HG02973 (cell line): ENCODE data around the gene FAAP20.

Experiments
- ATAC-seq: cut with Tn5 transposase; IDR thresholded peaks from one replicate; pipeline ENCODE4 v1.9.1; 2021; ENCODE audit warnings: moderate library complexity; ENCODE audit not compliant: unreplicated experiment

FAAP20 gene

GRCh38 chr1:2180297-2181245 is 14.0 kb downstream of the FAAP20 start:
- no peak for ATAC-seq

- ATAC-seq = no peak
These were observed 15.1 kb downstream of the FAAP20 start for GRCh38 chr1:2179283-2180013.

- ATAC-seq = no peak
These were observed 15.7 kb downstream of the FAAP20 start for GRCh38 chr1:2178875-2179274.

GRCh38 chr1:2177946-2178538 is 16.5 kb downstream of the FAAP20 start:
- ATAC-seq = no peak

- no peak for ATAC-seq
These were observed 17.0 kb downstream of the FAAP20 start for GRCh38 chr1:2177541-2177940.

- ATAC-seq = no peak
These were observed 18.0 kb downstream of the FAAP20 start for GRCh38 chr1:2176615-2177014.

GRCh38 chr1:2175681-2176454 is 18.7 kb downstream of the FAAP20 start:
- no peak for ATAC-seq

GRCh38 chr1:2175055-2175414 is 19.5 kb downstream of the FAAP20 start:
- ATAC-seq = no peak

- ATAC-seq = no peak
These were observed 20.1 kb downstream of the FAAP20 start for GRCh38 chr1:2174348-2175054.

GRCh38 chr1:2173546-2174347 is 20.8 kb downstream of the FAAP20 start:
- no peak for ATAC-seq

- no peak for ATAC-seq
These were observed 21.9 kb downstream of the FAAP20 start for GRCh38 chr1:2172551-2173146.

GRCh38 chr1:2172012-2172411 is 22.6 kb downstream of the FAAP20 start:
- ATAC-seq = no peak

- no peak for ATAC-seq
These were observed 24.4 kb downstream of the FAAP20 start for GRCh38 chr1:2170211-2170610.

GRCh38 chr1:2169200-2169836 is 25.3 kb downstream of the FAAP20 start:
- ATAC-seq = no peak

- ATAC-seq = no peak
These were observed 26.0 kb downstream of the FAAP20 start for GRCh38 chr1:2168535-2168934.

- no peak for ATAC-seq
These were observed 26.5 kb downstream of the FAAP20 start for GRCh38 chr1:2168090-2168489.

- no peak for ATAC-seq
These were observed 27.9 kb downstream of the FAAP20 start for GRCh38 chr1:2166695-2167094.

GRCh38 chr1:2166254-2166653 is 28.3 kb downstream of the FAAP20 start:
- no peak for ATAC-seq

- no peak for ATAC-seq
These were observed 28.9 kb downstream of the FAAP20 start for GRCh38 chr1:2165646-2166045.
